Fibroblast of skin of right quadriceps (primary cell): ENCODE results near the gene PYGL.
"Not testable (repeated sequence)": the region's sequence is repeated elsewhere in the genome, so short reads cannot be mapped to it uniquely, and the experiment has no call there.

Experiments
- DNase-seq: peaks from one replicate; pipeline ENCODE4 v3.0.0-alpha.2; 2013

Gene PYGL

GRCh38 chr14:50943943-50944646, at the start of gene PYGL:
Gene PYGL, minus strand, starts transcription at chr14:50944483. Its CDS starts 80 bp downstream, at chr14:50944403.
- DNase-seq = peak; percentile 61

DNA sequence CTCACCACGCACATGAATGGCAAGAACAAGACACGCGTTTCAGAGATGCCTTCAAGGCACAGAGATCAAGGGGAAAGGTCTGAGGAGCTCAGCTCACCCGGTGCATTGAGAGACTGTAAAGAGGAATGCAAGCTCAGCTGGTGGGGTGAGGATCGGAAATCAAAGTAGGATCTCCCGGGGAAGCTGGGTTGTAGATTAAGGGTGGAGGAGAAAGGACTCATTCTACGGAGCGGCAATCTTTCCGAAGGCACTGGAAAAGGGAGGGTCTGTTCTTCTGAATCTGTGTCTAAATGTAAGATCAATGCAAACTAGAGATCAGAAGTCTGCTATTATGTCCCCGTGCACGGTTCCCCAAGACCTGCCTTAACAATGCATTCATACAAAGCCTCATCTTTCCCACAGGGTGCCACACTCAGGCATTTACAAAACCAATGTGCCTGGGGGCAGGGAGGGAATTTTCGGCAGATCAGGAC, 41.6 kb upstream of the PYGL start:
- no peak for DNase-seq

DNA sequence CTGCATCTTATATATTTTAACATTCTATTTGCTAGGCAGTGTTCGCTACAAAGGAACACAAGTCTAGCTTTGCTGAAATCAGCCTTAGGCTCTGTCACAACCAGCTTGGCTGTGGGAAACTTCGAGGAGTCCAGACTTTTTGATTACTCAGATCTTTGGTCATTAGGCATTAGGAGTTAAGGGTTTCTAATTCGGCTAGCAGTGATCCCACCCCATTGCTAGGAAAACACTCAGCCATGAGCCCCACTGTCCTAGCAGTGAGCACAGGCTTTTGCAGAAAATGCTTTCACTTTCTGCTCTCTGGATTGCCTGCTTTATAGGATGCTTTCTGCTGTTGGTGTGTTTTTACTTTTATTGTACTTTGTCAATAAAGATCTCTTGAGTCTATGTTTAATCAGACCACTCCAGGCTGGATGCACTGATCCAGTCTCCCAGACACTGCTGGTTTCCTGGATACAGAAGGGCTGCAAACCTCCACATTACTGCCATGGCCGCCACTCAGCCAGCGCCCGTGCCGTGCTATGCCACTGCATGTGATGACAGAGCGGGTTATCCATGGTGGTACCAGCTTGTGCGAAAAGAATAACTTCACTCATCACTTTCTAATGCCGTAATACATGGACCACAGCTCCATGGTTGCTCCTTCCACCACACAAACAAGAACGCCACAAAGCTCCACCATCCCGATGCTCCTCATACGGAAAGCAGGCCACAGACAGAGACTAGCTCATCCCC, 41.0 kb upstream of the PYGL start:
- no peak for DNase-seq

GRCh38 chr14:50984036-50984710, 39.9 kb upstream of the PYGL start:
- DNase-seq = no peak

- DNase-seq = no peak
Observed at GRCh38 chr14:50979941-50980850, 35.9 kb upstream of the PYGL start.

DNA sequence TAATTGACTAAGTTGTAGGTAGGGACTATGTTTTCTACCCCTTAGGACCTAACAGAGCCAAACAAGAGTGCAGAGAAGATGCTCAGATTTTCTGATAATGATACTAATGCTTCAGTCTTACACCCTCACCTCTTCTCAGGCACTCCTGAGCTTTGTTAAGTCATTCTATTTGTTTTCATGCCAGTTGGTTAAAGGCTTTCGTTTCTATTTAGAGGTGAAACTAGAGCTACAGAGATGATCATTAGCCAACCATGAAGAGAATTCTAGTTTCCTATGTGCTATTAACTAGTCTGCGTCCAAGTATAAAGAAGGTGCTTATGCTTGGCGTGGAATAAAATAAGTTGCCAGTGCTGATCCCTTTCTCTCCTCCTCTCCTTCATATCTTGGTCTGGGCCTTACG, 34.6 kb upstream of the PYGL start:
- DNase-seq = no peak

- no peak for DNase-seq
Observed at GRCh38 chr14:50978529-50978871, 34.2 kb upstream of the PYGL start.

DNA sequence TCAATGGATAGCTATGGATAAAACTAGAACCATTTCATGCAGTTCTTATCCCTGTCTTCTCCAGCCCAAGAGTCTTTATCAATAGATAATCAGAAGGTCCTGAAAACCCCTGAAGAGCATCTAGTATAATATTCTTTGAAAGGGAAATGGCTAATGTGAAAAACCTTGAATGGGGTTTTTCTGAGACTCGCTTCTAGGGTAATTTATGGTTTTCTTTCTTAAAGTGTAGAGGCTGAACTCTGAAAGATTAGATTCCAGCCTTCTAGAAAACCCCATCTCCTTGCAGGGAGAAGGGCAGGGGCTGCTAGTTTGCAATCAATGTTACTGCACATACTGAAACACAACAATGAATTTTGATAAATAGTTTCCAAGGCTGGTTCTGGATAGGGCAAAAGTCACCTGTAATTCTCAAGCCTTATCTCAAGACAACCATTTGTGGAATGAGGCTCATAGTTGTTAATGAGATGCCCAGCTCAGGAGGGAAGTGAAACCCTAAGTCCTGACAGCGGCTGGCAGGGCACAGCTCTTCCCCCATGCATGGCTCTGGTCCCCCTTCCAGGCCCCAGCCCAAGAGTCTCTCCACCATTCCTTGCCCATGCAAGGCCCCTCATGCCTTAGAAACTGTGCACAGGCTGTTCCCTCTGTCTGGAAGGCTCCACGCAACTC, 33.7 kb upstream of the PYGL start:
- DNase-seq = no peak

- DNase-seq = no peak
Observed at GRCh38 chr14:50974118-50974517, 29.8 kb upstream of the PYGL start.

DNA sequence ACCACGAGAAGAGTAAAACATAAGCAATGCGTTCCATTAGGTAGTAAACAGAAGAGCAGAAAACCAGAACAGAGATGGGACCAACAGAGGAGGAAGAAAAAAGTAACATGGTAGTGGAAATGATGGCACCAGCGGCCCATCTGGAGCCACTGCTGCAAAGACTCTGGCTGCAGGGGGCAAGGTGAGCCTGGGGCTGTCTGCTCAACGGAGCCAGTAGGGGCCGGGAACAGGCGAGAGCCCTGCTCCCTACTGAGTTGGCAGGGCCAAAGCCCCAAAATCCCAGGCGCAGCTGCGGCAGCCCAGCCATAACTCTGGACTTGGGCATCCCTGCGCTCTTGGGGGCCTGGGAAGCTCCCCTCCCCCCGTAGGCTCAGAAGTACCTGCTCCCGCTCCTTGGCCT, 28.5 kb upstream of the PYGL start:
- no peak for DNase-seq

DNA sequence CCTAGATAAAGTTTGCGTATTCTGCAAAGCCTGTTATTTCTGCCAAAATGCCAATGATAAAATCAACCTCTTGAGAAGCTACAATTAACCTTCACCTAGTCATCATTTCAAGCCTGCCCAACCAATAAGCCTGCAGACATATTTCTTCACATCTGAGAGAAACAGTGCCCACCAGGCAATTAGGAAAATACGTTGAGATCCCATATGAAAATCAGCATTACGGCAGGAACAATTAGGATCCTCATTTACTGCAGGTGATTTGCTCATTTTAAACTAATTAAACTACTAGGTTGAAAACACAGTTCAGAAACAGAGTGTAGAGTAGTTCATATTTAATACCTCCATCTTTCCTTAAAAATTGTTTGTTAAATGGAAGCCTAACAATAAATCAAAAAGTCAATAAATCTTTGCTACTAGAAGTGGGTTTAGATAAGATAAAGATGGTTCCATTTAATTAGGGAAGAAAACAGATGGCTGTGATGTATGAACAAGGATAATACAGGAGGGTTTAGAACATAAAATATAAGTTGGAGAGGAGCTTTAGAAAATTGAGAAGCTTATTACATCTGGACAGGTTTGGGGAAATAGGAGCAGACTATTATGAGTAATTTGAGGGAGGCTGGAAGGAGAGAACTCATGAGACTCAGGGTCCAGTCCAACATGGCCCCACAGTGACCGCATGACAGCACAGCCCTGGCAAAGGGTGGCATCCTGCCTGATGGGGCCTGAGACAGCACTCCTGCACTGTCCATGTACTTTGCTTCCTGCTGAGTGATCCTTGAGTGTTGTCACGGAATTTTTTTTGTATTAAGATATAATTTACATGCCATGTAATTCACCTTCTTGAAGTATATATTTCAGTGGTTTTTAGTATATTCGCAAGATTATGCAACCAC, 26.9 kb upstream of the PYGL start:
- no peak for DNase-seq

DNA sequence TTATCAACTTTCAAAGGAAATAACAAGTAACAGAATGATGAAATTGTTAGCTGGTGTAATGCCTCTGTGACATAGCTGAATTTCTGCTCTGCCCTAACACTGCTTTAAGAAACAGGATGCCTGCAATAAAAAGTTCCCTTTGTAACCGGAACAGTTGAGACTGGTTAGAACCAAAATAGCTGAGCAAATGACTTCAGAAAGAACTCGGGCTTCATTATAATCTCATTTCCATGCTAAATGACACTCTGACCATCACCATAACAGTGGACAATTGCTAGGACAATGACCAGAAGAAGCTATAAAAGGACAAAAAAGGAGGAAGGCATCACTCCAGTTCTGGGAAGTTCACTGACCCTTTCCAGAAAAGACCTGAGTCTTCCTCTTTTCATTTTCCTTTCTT, 23.5 kb upstream of the PYGL start:
- peak; percentile 27 for DNase-seq

DNA sequence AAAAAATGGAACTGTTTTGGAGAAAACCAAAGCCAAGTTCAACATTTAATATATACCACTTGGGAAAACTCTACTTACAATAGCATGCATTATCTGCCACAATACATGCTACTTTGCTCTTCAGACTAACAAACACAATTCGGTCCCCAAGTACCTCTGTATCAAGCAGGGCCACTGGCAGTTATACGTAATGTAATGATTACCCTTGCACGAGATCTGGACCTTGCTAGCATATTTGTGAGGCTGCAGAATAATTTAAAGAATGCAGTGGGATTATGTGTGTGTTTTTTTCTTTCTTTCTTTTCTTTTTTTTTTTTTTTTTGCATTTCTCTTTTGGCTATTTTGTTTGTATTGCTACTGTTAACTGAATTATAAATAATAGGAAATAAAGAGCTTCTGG, 22.8 kb upstream of the PYGL start:
- DNase-seq = peak; percentile 77

DNA sequence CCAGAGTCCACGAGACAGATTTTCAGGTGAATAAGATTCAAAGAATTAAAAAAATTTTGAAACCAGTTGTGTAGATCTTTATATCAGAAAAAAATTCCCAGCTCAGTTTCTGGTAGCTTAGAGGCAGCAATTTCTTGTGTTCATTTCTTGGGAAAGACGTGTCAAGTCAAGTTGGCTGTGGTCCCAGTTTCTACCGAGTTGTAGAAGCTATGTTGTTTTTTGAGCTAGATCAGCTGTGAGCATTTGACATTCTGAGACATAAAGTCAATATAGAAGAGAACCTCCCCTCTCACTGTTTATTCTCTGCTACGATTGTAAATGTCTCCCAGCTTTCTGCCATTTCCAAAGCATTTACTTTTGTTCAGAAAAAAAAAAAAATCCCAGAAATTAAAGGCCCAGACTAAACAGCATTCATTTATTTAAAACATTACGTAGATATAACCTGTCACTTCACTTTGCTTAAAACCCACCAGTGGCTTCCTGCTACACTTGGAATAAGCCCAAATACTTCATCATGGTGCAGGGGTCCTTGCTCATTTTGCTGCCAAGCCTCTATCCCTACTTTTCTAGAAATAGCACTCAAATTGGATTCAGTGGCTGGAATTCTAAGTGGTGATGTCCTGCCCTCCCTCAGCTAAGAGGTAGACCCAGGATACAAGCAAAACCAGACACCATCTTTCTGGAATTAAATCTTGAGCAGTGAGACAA, 20.6 kb upstream of the PYGL start:
- peak; percentile 95 for DNase-seq

DNA sequence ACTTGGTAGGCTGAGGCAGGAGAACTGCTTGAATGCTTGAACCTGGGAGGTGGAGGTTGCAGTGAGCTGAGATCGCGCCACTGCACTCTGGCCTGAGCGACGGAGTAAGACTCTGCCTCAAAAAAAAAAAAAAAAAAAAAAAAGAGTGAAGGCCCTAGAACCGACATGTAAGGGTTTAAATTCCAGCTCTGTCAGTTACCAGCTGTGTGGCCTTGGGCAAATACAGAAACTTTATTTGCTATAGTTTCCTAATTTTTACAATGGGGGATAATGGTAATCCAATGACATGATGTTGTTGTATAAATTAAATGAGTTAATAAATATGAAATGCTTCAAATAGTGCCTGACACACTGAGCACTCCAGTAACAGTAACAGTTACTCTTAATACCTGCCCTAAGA, 19.6 kb upstream of the PYGL start:
- DNase-seq = no peak

DNA sequence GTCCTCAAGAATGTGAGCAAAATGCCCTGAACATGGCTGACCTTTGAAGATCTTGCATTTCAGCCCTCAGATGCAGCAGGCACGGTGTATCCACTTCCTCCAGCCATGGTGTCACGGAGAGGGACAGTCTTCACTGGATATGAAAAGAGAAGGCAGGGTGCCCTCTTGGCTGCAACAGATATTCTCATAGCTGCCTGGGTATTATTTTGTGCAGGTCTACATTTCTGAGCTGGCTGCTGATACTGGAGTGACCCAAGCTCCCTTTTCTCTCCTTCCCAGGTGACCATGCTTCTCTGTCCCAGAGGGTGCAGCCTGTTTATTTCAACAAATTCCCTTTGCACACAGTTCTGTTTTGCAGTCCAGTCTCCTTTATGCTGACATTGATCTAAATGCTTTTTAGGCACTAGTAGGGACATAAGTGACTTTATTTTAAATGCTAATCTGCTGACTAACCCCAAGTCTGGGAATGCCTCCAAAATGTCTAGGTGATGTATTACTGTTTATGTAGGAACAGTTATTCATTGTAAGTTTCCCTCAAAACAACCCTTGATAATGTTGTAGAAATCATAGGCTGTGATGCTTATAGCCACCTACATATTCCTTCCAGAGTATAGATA, 17.4 kb upstream of the PYGL start:
- DNase-seq = peak; percentile 95

DNA sequence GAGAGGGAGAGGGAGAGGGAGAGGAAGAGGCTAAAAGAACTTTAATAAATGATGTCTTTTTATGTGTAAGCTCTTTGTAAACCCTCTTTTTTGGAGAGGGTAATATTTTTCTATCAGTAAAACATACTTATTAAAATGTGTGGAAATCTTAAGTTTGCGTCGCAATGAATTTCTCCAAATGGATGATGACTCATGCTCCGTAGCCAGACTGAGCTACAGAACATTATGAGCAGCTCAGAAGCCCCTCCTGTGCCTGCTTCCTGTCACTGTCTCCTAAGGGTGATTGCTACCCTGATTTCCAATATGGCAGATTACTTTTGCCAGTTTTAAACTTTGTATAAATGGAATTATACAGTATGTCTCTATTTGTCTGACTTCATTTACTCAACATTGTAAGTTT, 13.0 kb upstream of the PYGL start:
- peak; percentile 51 for DNase-seq

- DNase-seq = not testable (repeated sequence)
Observed at GRCh38 chr14:50956421-50956820, 12.1 kb upstream of the PYGL start.

GRCh38 chr14:50955373-50956043, 11.2 kb upstream of the PYGL start:
- peak; percentile 93 for DNase-seq
